Epithelial cell of esophagus (primary cell): ENCODE data around the gene GGA1.
"Not testable (repeated sequence)": the region's sequence is repeated elsewhere in the genome, so short reads cannot be mapped to it uniquely, and the experiment has no call there.

Experiments
- DNase-seq: peaks from one replicate; pipeline ENCODE4 v3.0.0; 2010; ENCODE audit warnings: low read depth
- H3K4me3 ChIP-seq: 2 replicates; pipeline ENCODE4 v1.5.1; 2011; ENCODE audit warnings: mild to moderate bottlenecking, low read length, control low read depth
- CTCF ChIP-seq: IDR thresholded peaks from 2 replicates; pipeline ENCODE4 v1.5.1; 2011; ENCODE audit warnings: low read depth, mild to moderate bottlenecking, low read length, control low read depth, inconsistent platforms; ENCODE audit not compliant: insufficient read depth; ENCODE audit errors: missing control alignments

Gene GGA1

GRCh38 chr22:37571992-37572373, 36.7 kb upstream of the GGA1 start:
- H3K4me3 ChIP-seq = no peak overlapping the region
- TF ChIP-seq CTCF = no peak
- DNase-seq = no peak

- no peak for DNase-seq
- no peak for TF ChIP-seq CTCF
- no peak overlapping the region for H3K4me3 ChIP-seq
Measured at GRCh38 chr22:37575490-37576003, 33.1 kb upstream of the GGA1 start.

GRCh38 chr22:37578002-37578401, 30.6 kb upstream of the GGA1 start:
- H3K4me3 ChIP-seq = no peak overlapping the region
- DNase-seq = no peak
- no peak for TF ChIP-seq CTCF

GRCh38 chr22:37581504-37581903, 27.1 kb upstream of the GGA1 start:
- DNase-seq = no peak
- TF ChIP-seq CTCF = no peak
- no peak overlapping the region for H3K4me3 ChIP-seq

- TF ChIP-seq CTCF = no peak
- H3K4me3 ChIP-seq = no peak overlapping the region
- no peak for DNase-seq
Measured at GRCh38 chr22:37582526-37582925, 26.1 kb upstream of the GGA1 start.

GRCh38 chr22:37588546-37589215, 20.0 kb upstream of the GGA1 start:
- no peak overlapping the region for H3K4me3 ChIP-seq
- no peak for DNase-seq
- TF ChIP-seq CTCF = no peak

GRCh38 chr22:37589636-37590035, 19.0 kb upstream of the GGA1 start:
- no peak overlapping the region for H3K4me3 ChIP-seq
- no peak for DNase-seq
- TF ChIP-seq CTCF = no peak

- DNase-seq, H3K4me3 ChIP-seq: not testable (repeated sequence)
Measured at GRCh38 chr22:37591081-37591480, 17.6 kb upstream of the GGA1 start.
